Kidney epithelial cell (primary cell): ENCODE data around the gene MTMR2. TPM values are rescaled to one million over a fixed set of nuclear protein-coding genes. Genes with fewer than 3 reads are reported as not detected.

Experiments
- DNase-seq: peaks from one replicate; pipeline ENCODE4 v3.0.0-alpha.2; 2010; ENCODE audit warnings: low read depth
- H3K27me3 ChIP-seq: 2 replicates; pipeline ENCODE4 v1.6.0; 2011; ENCODE audit warnings: low read length; ENCODE audit not compliant: control insufficient read depth, insufficient read depth
- H3K36me3 ChIP-seq: 2 replicates; pipeline ENCODE4 v1.5.1; 2011; ENCODE audit warnings: low read length; ENCODE audit not compliant: control insufficient read depth, insufficient read depth
- H3K4me3 ChIP-seq: 2 replicates; pipeline ENCODE4 v1.5.1; 2011; ENCODE audit warnings: low read depth, mild to moderate bottlenecking, control low read depth, low read length
- total RNA-seq: library from RNA; depleted of rRNA; stranded (reverse); fragments of >200 nt; gene quantifications from 2 replicates; pipeline ENCODE4 v1.2.3, GENCODE V29; 2015
- TF ChIP-seq, protein P1 (sequence below): IDR thresholded peaks from 2 replicates; pipeline ENCODE4 v1.5.1; 2011; ENCODE audit warnings: mild to moderate bottlenecking, moderate library complexity, low read length, control low read depth, inconsistent platforms; ENCODE audit not compliant: insufficient read depth, poor library complexity, severe bottlenecking

The MTMR2 gene
- total RNA-seq, 1 donor from 2014 or later, result 33.9 TPM

DNA sequence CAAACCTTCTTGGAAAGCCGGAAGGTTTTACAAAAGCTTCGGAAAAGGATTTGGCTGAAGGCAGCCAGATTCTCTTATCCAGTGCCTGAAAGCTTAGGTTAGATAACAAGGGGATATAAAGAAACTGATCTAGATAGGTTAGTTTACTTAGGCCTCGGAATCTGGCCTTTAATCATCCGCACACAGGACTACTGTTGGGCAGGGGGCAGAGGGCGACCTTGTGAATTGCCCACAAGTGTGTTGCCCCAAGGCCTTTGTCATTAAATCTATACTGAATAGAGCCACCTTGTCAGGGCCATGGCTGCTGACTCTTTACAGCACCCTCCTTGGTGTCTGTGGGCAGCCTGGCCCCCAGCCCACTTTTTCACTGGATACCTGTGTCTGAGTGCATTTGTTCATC lies 9.7 kb upstream of the MTMR2 start:
- no peak for DNase-seq
- no peaks in the 10 kb centered on the region for H3K36me3 ChIP-seq
- TF ChIP-seq, protein P1, sequence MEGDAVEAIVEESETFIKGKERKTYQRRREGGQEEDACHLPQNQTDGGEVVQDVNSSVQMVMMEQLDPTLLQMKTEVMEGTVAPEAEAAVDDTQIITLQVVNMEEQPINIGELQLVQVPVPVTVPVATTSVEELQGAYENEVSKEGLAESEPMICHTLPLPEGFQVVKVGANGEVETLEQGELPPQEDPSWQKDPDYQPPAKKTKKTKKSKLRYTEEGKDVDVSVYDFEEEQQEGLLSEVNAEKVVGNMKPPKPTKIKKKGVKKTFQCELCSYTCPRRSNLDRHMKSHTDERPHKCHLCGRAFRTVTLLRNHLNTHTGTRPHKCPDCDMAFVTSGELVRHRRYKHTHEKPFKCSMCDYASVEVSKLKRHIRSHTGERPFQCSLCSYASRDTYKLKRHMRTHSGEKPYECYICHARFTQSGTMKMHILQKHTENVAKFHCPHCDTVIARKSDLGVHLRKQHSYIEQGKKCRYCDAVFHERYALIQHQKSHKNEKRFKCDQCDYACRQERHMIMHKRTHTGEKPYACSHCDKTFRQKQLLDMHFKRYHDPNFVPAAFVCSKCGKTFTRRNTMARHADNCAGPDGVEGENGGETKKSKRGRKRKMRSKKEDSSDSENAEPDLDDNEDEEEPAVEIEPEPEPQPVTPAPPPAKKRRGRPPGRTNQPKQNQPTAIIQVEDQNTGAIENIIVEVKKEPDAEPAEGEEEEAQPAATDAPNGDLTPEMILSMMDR, result no peak

DNA sequence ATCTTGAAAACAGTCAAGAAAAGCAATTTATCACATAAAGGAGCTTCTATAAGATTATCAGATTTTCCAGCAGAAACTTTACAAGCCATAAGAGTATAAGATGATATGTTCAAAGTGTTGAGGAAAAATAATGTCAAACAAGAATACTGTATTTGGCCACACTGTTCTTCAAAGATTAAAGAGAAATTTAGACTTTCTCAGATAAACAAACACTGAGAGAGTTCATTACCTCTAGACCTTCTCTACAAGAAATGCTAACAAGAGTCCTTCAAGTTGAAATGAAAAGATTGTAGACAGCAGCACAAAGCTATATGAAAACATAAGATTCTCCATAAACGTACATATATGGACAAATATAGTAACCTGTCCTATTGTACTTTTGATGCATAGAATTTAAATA lies 8.0 kb upstream of the MTMR2 start:
- H3K36me3 ChIP-seq, result no peaks in the 10 kb centered on the region
- DNase-seq, result no peak
- H3K27me3 ChIP-seq, result no peaks in the 10 kb centered on the region
- TF ChIP-seq, protein P1, result no peak
- no peak overlapping the region for H3K4me3 ChIP-seq

More for the DNA sequence above, 9.7 kb upstream of the MTMR2 start:
- H3K27me3 ChIP-seq, result no peaks in the 10 kb centered on the region
- no peak overlapping the region for H3K4me3 ChIP-seq

DNA sequence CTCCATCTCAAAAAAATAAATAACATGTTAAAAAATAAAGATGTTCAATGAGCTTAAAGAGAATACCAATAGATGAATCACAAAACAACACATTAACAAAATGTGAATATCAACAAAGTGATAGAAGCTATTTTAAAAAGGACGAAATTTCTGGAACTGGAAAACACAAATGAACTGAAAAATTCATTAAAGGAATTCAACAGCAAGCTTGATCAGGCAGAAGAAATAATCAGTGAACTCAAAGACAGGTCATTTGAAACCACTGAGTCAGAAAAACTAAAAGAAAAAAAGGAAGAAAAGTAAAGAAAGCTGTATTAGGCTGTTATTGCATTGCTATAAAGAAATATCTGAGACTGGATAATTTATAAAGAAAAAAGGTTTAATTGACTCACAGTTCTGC lies 7.0 kb upstream of the MTMR2 start:
- Histone ChIP-seq H3K4me3 (no peak overlapping the region), H3K36me3 (no peaks in the 10 kb centered on the region), H3K27me3 (no peaks in the 10 kb centered on the region)
- TF ChIP-seq, protein P1, result no peak
- DNase-seq, result no peak

DNA sequence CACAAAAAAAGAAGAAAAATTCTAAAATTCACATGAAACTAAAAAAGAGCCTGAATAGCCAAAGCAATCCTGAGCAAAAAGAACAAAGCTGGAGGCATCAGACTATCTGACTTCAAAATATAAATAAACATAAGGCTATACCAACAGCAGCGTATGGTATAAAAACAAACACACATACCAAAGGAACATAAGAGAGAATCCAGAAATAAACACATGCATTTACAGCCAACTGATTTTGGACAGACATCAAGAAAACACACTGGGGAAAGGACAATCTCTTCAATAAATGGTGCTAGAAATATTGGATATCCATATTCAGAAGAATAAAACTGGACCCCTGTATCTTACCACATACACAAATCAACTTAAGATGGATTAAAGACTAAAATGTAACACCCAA lies 2.8 kb upstream of the MTMR2 start:
- H3K27me3 ChIP-seq, result no peaks in the 10 kb centered on the region
- no peak for DNase-seq
- no peaks in the 10 kb centered on the region for H3K36me3 ChIP-seq
- H3K4me3 ChIP-seq, result no peak overlapping the region
- TF ChIP-seq, protein P1, result no peak

DNA sequence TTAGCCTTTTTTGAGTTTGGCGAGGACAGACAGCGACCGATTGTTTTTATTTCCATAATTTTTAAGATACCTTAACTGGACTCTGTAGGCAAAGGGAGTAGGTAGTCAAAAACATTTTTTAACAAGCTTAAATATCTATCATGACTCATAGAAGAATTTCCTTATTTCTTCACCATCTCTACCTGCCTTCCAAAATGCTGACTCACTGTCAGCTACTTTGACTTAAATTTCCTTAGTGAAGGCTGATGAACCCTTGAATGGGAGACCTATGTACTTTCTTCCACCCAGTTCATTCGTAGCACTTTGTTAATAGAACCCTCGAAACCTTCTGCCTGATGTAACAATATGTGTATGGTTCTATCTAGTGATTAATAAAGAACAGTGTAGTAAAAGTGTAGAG lies 1.1 kb upstream of the MTMR2 start:
- Histone ChIP-seq H3K4me3 (peak overlapping the region; percentile 95), H3K27me3 (no peaks in the 10 kb centered on the region), H3K36me3 (no peaks in the 10 kb centered on the region)
- TF ChIP-seq, protein P1, result no peak
- no peak for DNase-seq

DNA sequence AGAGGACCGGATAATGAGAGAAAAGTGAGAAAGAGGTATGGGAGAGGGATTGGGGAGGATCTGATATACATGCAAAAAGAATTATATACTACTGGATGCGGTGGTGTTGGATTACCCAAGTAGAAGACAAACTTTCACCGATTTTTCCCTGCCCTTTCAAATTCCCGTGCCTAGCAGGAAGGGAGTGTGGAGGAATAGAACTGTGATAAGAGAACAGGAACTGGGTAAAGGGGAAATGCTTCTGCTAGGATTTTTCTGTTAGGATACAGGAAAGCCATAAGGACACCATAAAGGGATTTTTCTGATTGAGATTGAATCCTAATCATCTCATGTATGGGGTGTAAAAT lies 480 bp upstream of the MTMR2 start:
- no peaks in the 10 kb centered on the region for H3K27me3 ChIP-seq
- no peaks in the 10 kb centered on the region for H3K36me3 ChIP-seq
- DNase-seq, result no peak
- TF ChIP-seq, protein P1, result no peak
- H3K4me3 ChIP-seq, result peak overlapping the region; percentile 95
